Measurements from ENCODE around the gene CES5A.
"Not testable (repeated sequence)": the region's sequence is repeated elsewhere in the genome, so short reads cannot be mapped to it uniquely, and the experiment has no call there.

CES5A gene

DNA sequence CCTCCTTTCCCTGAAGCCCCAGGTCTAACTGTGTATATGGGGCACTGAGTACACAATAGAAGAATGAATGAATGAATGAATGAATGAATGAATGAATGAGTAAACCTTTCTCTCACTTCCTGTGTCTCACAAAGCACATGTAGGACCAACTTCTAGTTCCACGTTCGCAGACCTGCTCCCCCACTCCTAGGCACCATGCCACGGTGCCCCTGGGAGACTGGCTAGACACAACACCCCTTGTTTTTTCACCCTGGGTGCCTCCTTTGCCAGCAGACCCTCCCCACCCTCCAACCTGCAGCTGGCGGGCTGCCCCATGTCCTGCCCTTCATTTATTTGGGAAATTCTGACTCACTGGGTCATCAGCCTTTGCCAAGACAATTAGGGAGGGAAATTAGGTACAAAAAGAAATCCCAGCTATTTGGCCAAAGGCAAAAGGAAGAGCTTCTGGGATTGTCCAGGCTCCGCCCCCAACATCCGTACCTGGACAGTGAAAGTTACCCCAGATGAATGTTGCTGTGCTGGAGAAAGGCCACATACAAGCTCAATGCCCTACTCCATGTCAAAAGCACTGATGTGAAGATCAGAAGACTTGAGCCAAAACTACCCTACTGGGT is 50.0 kb downstream of the CES5A start:
- DNase-seq: no peak

DNA sequence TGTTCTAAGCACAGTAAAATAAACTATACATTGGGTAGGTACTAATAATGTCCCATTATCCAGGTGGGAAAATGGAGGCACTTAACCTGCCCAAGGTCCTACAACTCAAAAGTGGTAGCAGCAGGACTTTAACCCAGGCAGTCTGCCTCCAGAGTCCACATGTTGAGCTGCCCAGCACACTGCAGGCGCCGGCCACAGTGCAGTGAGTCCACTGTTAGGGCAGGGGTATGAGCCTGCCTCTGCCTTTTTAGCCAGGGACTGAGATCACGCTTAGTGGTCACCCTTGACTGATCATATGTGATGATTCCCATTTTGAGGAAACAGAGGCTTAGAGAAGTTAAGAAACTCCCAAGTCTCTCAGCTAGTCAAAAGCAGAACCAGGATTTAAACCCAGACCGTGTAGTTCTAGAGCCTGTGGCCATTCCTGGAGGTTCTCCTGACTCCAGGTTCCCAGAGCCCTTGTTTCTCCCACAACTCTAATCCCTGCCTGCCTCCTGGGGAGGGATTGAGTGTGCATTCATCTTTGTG is 50.6 kb downstream of the CES5A start:
- no peak for DNase-seq

DNA sequence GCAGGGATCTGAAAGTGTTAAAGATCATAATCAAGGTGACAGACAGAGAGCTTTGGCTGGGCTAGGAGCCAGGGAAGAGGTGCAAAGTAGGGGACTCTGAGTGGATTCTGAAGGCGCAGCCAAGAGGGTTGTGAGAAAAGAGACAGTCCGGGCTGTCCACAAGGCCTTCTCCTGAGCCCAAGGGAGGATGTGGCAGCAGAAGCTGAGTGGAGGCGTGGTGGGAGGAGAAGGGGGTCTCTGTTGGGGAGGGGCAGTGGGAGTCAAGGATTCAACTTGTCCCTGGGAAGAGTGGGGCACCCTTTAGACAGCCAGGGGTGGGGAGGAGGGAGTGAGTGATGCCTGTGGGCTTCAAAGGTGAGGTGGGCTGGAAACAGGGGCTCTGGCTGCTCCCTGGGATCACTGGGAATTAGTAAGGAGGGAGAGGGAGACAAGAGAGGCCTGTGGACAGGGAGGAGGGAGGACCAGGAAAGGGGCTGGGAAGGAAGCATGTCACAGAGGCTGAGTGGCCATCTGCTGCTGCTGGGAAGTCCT is 52.8 kb downstream of the CES5A start:
- no peak for DNase-seq

- no peak for DNase-seq
Measured at GRCh38 chr16:55821210-55821609, 54.0 kb downstream of the CES5A start.

DNA sequence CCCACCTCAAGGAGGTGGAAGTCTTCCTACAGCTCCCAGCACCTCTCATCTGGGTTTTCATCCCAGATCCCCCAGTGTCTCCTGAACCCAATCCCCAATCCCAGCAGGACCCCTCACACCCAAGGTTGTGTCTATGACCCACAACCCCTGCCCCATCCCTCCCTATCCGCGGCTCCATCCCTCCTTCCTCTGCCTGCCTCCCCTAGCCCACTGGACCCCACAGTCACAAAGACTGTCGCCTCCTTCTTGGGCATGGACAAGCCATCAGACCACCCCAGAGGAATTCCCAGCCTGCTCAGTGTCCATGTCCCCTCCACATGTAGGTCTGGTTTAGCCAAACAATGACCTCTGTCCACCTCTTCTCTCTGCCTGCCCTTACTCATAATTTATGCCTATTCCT is 54.6 kb downstream of the CES5A start:
- DNase-seq: no peak

DNA sequence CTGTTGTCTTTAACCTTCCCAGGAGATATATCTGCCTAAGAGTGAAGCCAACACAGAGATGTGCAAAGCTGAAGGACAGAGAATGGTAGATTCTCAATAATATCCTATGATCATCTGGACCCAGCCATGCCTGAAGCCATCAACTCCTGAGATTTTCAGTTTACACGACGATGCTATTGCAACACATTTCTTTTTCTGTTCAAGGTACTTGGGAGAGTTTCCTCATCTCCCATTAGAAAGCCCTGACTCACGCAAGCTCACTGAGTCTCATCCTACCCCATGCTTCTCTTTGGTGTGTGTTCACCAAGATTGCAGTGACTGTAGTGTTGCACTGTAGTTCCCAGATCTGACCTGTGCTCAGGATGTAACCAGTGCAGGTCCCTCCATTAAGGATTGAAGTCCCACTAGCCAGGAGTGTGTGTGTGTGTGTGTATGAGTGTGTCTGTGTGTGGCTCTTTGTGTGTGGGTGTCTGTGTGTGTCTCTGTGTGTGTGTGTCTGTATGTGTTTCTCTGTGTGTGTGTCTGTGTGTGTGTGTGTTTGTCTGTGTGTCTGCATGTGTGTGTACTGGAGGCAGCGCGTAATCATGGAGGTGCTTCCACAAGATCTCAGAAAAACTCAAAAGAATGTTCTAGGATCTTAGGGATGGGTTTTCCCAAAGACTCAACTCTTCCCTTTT is 57.8 kb downstream of the CES5A start:
- no peak for DNase-seq

DNA sequence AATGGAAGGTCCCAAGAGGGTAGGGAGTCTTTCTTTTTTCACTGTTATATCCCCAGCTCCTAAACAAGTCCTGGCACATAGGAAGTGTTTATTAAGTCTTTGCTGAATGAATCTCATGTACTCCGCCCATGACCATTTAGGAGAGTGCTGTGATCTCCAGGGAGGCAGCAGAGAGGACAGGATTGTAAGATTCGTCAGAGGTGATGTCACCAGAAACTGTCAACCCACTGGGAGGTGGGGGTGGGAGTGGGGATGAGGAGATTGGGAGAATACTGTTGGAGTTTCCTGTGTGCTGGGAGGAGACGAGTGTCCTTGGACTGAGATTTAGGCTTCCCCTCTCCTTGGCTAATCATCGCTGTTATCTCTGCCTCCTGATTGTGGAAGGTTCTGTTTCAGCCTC is 59.0 kb downstream of the CES5A start:
- not testable (repeated sequence) for DNase-seq

DNA sequence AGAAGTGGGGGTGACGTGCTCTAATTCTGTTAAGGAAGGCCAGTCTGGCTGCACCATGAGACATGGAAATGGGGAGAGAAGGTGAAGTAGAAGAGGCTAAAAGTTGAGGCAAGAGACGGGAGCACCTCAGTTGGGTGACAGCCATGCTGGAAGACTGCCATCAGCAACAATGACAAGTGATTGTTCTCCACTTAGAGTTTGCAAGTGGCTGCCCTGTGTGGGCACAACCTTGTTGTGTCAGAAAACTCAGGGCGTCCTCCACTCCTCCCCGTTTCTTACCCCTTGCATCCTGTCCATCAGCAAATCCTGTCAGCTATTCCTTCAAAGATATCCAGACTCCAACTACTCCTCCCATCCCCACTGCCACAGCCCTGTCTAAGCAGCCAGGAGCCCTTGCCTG is 59.9 kb downstream of the CES5A start:
- no peak for DNase-seq

DNA sequence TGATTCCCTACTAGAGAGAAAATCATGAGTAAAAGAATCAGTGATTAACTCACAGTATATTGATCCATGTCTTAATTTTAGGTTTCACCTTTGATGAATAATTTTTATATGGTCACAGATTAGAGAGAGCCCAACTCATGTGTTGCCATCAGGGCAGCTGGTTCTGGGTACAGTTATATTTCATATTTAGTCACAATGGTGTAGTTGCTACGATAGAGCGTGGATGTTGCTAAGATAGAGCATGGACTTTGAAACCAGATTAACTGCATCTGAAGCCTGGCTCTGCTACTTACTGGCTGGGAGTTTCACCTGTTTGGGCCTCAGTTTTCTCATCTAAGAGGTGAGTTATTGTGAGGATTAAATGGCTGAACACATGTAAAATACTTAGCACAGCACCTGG is 61.0 kb downstream of the CES5A start:
- DNase-seq: not testable (repeated sequence)

GRCh38 chr16:55813730-55814129 is 61.4 kb downstream of the CES5A start:
- DNase-seq: not testable (repeated sequence)

GRCh38 chr16:55812951-55813350 is 62.2 kb downstream of the CES5A start:
- DNase-seq: no peak

DNA sequence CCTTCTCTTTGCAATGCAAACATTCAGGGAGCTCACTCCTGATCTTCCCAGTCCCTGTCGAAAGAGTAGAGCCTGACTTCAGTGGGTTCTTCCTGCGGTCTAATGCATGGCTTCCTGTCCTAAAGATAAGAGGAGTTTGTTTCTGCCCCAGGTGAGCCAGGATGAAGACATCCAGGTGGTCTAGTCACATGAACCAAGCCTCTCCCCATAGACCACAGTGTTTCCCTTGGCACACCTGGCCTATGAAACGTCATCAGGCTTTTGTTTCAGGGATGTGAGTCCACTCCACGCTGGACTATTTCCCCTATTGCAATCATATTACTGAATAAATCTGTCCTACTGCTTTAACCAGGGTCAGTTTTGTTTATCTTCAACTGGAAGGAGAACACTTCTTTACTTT is 63.4 kb downstream of the CES5A start:
- DNase-seq: no peak

DNA sequence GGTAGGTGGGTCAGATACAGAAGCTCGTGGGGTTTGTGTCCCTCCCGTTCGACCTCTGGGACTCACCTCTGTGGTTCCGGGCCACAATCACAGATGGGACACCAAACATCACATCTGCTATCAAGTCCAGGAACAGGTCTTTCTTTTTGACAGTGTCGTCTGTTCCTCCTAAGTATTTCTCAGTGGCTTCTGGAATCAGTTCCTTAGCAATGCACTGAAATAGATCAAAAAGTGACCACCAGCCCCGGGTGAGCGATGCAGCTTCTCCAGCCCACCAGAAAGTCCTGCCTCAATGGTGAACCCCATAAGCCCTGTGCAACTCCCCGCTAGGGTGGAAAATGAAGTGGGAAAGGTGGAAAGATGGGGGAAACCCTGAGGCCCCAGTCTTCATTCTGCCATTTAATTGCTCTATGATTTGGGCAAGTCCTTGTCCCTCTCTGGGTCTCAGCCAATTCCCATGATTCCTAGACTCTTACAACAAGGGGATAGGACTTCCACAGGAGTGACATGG is 64.7 kb downstream of the CES5A start:
- no peak for DNase-seq

DNA sequence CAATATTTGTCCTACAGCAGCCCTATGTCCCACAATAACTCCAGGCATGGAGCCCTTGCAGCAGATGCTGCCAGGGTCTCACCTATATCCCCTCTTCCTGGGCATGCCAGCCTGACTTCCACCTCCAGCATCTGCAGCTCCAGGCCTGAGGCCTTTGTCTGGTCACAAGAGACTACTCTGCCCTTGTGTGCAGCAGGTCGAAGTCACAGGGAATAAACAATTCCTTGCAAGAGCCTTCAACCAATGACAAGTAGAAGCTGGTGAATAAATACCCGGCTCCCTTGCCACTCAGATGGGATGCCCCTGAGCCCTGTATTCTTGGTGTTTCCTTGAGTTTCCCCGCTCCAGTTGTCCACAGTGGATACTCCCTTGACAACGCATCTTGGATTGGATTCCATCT is 65.3 kb downstream of the CES5A start:
- DNase-seq: no peak

DNA sequence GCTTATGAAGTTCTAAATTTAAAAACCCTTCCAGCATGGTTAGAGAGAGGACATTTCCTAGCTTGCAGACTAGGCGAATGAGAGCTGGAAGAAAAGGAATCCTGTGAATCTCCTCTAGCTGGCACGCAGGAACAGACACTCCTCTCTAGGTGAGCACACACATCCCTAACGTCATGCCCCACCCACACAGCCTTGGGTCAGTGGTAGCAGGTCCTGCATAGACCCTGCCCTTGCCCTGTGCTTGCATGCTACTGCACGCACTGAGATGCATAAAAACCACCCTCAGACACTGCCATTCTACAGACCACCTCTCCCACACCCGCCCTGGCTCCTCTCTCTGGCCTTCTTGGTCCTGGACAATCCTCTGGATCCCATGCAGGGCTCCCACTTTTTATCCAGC is 65.8 kb downstream of the CES5A start:
- DNase-seq: no peak

GRCh38 chr16:55808286-55808685 is 66.9 kb downstream of the CES5A start:
- not testable (repeated sequence) for DNase-seq

DNA sequence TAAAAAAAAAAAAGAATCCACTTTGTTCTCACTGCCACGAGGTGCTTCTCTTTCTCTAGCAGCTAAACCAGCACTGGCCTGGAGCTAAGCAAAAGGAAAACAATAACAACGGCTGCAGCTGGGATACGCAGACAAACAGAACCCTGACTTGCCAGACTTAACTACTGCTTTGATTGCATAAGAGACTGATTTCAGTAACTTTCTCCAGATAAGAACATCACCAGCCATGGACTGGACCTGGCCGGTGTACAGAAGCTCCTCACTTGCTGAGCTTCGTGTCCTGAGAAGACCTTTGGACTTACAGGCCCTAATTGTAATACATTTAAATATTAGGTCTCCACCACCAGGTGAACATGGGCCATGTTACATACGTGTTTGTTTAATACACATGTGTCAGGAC is 70.1 kb downstream of the CES5A start:
- not testable (repeated sequence) for DNase-seq

DNA sequence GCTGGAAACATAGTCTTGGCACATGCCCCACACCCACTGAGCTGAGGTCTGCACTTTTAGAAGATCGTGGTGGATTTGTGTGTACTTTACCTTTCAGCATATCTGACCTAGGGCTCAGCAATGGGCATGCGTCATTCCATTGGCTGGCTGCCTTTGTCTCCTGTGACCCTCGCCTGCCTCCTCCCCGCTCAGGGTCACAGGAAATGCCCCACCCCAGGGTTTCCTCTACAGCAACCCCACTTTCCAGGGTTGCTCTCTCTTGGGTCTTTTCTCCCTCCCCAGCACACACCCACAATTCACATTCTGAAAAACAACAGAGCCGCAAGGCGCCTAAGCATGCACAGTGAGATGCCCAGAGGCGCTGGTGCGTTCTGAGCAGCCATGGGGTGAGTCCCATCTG is 71.5 kb downstream of the CES5A start:
- not testable (repeated sequence) for DNase-seq
